HEK293 (cell line): ENCODE measurements around the gene LMO1.

Source experiments
- CTCF ChIA-PET: fragments of 350-600 bp; formaldehyde crosslinking; extraction: SDS; loops from one replicate; lab custom pipeline; 2021; ENCODE audit warnings: antibody characterized with exemption; lab: Yijun Ruan, JAX
- POLR2A ChIA-PET: fragments of 300-600 bp; formaldehyde crosslinking; extraction: SDS; loops from one replicate; lab custom pipeline; 2020; ENCODE audit warnings: antibody characterized with exemption, inconsistent platforms; lab: Yijun Ruan, JAX
- H3K27ac ChIP-seq: fragments of 200-500 bp; sonication (Bioruptor generic); 2 replicates; pipeline ENCODE4 v1.5.1; 2014; ENCODE audit warnings: low read depth, low read length, control low read depth, inconsistent platforms; ENCODE audit errors: extremely low read depth
- H3K36me3 ChIP-seq, 2 experiments: fragments of 200-500 bp in 1 of 2; sonication (Bioruptor generic) in 1 of 2; 1 replicate in 1 of 2; 2 replicates in 1 of 2; pipeline ENCODE4 v1.5.1; 2014 to 2017; ENCODE audit warnings: inconsistent platforms in 2 of 2, low read length in 2 of 2; ENCODE audit not compliant: control insufficient read depth in 2 of 2, insufficient read depth in 1 of 2
- H3K4me1 ChIP-seq: fragments of 200-500 bp; sonication (Bioruptor generic); 2 replicates; pipeline ENCODE4 v1.5.1; 2014; ENCODE audit warnings: mild to moderate bottlenecking, low read length, inconsistent platforms; ENCODE audit not compliant: control insufficient read depth, insufficient read depth
- H3K4me3 ChIP-seq: 2 replicates; pipeline ENCODE4 v1.5.1; 2011; ENCODE audit warnings: low read depth, mild to moderate bottlenecking, control low read depth, low read length, moderate library complexity
- H3K9me3 ChIP-seq: fragments of 200-500 bp; sonication (Bioruptor generic); 2 replicates; pipeline ENCODE4 v1.5.1; 2014; ENCODE audit warnings: low read depth, low read length, inconsistent platforms; ENCODE audit not compliant: control insufficient read depth, insufficient read depth
- BCL11A ChIP-seq: fragments of 450-650 bp; formaldehyde crosslinking; IDR thresholded peaks from 2 replicates; pipeline ENCODE4 v1.5.1; 2016; ENCODE audit warnings: low read depth, missing biosample characterization, missing genetic modification characterization
- BCL11B ChIP-seq: fragments of 450-650 bp; formaldehyde crosslinking; IDR thresholded peaks from 2 replicates; pipeline ENCODE4 v1.5.1; 2016; ENCODE audit warnings: low read depth, missing biosample characterization, missing genetic modification characterization
- EGR2 ChIP-seq: fragments of 450-650 bp; formaldehyde crosslinking; IDR thresholded peaks from 2 replicates; pipeline ENCODE4 v1.5.1; 2016; ENCODE audit warnings: low read depth, missing biosample characterization, missing genetic modification characterization
- GLIS1 ChIP-seq: fragments of 450-650 bp; formaldehyde crosslinking; IDR thresholded peaks from 2 replicates; pipeline ENCODE4 v1.5.1; 2016; ENCODE audit warnings: missing biosample characterization, missing genetic modification characterization
- HOXC10 ChIP-seq: sonication (generic); formaldehyde crosslinking; IDR thresholded peaks from 2 replicates; pipeline ENCODE4 v1.8.1; 2023; ENCODE audit warnings: mild to moderate bottlenecking, missing genetic modification reagents
- MZF1 ChIP-seq: fragments of 450-650 bp; formaldehyde crosslinking; IDR thresholded peaks from 2 replicates; pipeline ENCODE4 v1.5.1; 2017; ENCODE audit warnings: missing biosample characterization, missing genetic modification characterization, borderline replicate concordance
- RBAK ChIP-seq: fragments of 450-650 bp; formaldehyde crosslinking; IDR thresholded peaks from 2 replicates; pipeline ENCODE4 v1.5.1; 2016; ENCODE audit warnings: missing biosample characterization, missing genetic modification characterization
- SETDB1 ChIP-seq: IDR thresholded peaks from one replicate; pipeline ENCODE4 v1.6.1; 2017; ENCODE audit warnings: mild to moderate bottlenecking, low read length, moderate library complexity, mixed read lengths; ENCODE audit not compliant: insufficient read length
- ZBTB21 ChIP-seq: fragments of 450-650 bp; formaldehyde crosslinking; IDR thresholded peaks from 2 replicates; pipeline ENCODE4 v1.5.1; 2017; ENCODE audit warnings: missing biosample characterization, missing genetic modification characterization
- ZEB2 ChIP-seq: fragments of 450-650 bp; formaldehyde crosslinking; IDR thresholded peaks from 2 replicates; pipeline ENCODE4 v1.5.1; 2016; ENCODE audit warnings: missing biosample characterization, missing genetic modification characterization
- ZFP3 ChIP-seq: fragments of 450-650 bp; formaldehyde crosslinking; IDR thresholded peaks from 2 replicates; pipeline ENCODE4 v1.5.1; 2016; ENCODE audit warnings: low read depth, missing biosample characterization, missing genetic modification characterization
- ZNF239 ChIP-seq: fragments of 450-650 bp; formaldehyde crosslinking; IDR thresholded peaks from 2 replicates; pipeline ENCODE4 v1.5.1; 2016; ENCODE audit warnings: missing biosample characterization, missing genetic modification characterization
- ZNF248 ChIP-seq: fragments of 450-650 bp; formaldehyde crosslinking; IDR thresholded peaks from 2 replicates; pipeline ENCODE4 v1.5.1; 2017; ENCODE audit warnings: missing biosample characterization, missing genetic modification characterization
- ZNF48 ChIP-seq: fragments of 450-650 bp; formaldehyde crosslinking; IDR thresholded peaks from 2 replicates; pipeline ENCODE4 v1.5.1; 2016; ENCODE audit warnings: missing biosample characterization, missing genetic modification characterization
- ZNF558 ChIP-seq: fragments of 450-650 bp; formaldehyde crosslinking; IDR thresholded peaks from 2 replicates; pipeline ENCODE4 v1.5.1; 2016; ENCODE audit warnings: missing biosample characterization, missing genetic modification characterization
- ZNF600 ChIP-seq: fragments of 450-650 bp; formaldehyde crosslinking; IDR thresholded peaks from 2 replicates; pipeline ENCODE4 v1.5.1; 2016; ENCODE audit warnings: missing biosample characterization, missing genetic modification characterization
- ZNF610 ChIP-seq: fragments of 450-650 bp; formaldehyde crosslinking; IDR thresholded peaks from 2 replicates; pipeline ENCODE4 v1.5.1; 2016; ENCODE audit warnings: missing biosample characterization, missing genetic modification characterization, borderline replicate concordance
- ZNF76 ChIP-seq: fragments of 450-650 bp; formaldehyde crosslinking; IDR thresholded peaks from 2 replicates; pipeline ENCODE4; 2016; ENCODE audit warnings: low read depth, missing biosample characterization, missing genetic modification characterization, borderline replicate concordance
- ZSCAN16 ChIP-seq: fragments of 450-650 bp; formaldehyde crosslinking; IDR thresholded peaks from 2 replicates; pipeline ENCODE4 v1.5.1; 2016; ENCODE audit warnings: missing biosample characterization, missing genetic modification characterization
- TF ChIP-seq, protein P1 (sequence below): fragments of 450-650 bp; formaldehyde crosslinking; IDR thresholded peaks from 2 replicates; pipeline ENCODE4 v1.5.1; 2016; ENCODE audit warnings: missing biosample characterization, missing genetic modification characterization
- TF ChIP-seq, protein P2 (sequence below): fragments of 450-650 bp; formaldehyde crosslinking; IDR thresholded peaks from 2 replicates; pipeline ENCODE4 v1.5.1; 2016; ENCODE audit warnings: missing biosample characterization, missing genetic modification characterization
- TF ChIP-seq, protein P3 (sequence below): fragments of 450-650 bp; formaldehyde crosslinking; IDR thresholded peaks from 2 replicates; pipeline ENCODE4 v1.5.1; 2016; ENCODE audit warnings: missing biosample characterization, missing genetic modification characterization
- TF ChIP-seq, protein P4 (sequence below): fragments of 450-650 bp; formaldehyde crosslinking; IDR thresholded peaks from 2 replicates; pipeline ENCODE4 v1.5.1; 2016; ENCODE audit warnings: missing biosample characterization, missing genetic modification characterization

The LMO1 gene

DNA sequence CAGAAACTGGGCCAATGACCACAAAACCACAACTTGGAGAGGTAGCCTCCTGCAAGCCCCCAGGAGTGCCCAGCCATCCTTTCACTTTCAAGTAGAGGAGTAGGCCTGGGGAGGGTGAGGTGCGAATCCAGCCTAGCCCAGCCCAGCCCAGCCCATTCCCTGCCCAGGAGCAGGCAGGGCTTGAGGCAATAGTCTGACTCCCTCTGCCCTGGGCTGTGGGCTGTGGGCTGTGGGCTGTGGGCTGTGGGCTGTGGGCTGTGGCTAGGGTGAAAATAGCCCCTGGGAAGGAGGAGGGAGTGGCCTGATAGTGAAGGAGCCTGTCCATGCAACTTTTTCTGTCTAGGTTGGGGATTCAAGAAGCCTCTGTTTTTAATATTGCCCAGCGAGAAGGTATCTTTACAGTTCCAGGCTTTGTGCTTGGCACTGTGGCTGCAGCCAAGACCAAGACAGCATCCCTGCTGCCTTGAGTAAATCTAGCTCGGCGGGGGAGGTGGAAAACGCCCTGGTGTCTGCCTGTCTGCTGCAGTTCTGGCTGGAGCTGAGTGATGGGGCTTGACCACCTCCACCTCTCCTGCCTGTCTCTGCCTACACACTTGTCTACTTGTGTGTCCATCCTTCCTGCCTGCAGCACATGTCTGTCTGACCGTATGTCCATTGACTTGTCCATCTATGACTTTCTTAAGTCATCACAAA, 40.7 kb downstream of the LMO1 start (continued):
- no peak for TF ChIP-seq ZBTB21 (tag by site-specific recombination)
- no peak for TF ChIP-seq ZNF248

DNA sequence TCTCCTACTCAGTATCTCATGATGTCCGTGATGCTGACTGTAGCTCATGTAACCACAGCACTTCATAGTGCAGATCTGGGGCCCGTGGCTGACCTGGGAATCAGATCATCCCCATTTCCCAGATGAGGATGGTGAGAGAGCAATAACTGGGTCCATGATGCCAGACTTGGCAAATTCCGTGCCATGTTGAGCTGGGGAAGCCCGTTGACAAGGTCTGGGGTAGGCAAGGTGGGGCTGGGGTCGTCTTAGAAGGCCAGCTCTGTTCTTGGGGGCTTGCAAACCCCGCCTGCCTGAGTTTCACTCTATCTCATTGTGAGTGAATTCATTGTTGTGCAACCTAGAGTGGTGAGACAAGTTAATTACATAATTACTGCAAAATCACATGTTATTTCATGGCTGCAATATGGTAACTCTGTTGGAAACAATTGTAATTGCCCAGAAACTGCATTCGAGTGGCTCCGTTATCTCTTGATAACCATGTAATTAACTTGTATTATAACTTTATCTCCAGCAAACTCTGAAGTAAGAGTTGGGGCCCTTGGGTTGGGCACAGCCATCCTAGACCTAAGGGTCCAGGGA, 41.7 kb downstream of the LMO1 start:
- CTCF ChIA-PET = interaction anchor here (0.7 to 6.6 kb wide), 6 partner anchors 11 to 344 kb away, joined by 3 to 54 read pairs (median 5); partner anchors contain the start of gene LMO1
- TF ChIP-seq ZNF558 (no peak), BCL11B (tag by site-specific recombination) (no peak), ZFP3 (tag by site-specific recombination) (no peak), ZNF610 (tag by site-specific recombination) (no peak), ZSCAN16 (no peak), EGR2 (no peak), ZNF48 (tag by site-specific recombination) (no peak), ZEB2 (tag by site-specific recombination) (no peak), RBAK (tag by site-specific recombination) (no peak), MZF1 (tag by site-specific recombination) (no peak), SETDB1 (no peak)
- TF ChIP-seq, protein P1, sequence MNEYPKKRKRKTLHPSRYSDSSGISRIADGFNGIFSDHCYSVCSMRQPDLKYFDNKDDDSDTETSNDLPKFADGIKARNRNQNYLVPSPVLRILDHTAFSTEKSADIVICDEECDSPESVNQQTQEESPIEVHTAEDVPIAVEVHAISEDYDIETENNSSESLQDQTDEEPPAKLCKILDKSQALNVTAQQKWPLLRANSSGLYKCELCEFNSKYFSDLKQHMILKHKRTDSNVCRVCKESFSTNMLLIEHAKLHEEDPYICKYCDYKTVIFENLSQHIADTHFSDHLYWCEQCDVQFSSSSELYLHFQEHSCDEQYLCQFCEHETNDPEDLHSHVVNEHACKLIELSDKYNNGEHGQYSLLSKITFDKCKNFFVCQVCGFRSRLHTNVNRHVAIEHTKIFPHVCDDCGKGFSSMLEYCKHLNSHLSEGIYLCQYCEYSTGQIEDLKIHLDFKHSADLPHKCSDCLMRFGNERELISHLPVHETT (tag by site-specific recombination) = no peak
- TF ChIP-seq, protein P2, sequence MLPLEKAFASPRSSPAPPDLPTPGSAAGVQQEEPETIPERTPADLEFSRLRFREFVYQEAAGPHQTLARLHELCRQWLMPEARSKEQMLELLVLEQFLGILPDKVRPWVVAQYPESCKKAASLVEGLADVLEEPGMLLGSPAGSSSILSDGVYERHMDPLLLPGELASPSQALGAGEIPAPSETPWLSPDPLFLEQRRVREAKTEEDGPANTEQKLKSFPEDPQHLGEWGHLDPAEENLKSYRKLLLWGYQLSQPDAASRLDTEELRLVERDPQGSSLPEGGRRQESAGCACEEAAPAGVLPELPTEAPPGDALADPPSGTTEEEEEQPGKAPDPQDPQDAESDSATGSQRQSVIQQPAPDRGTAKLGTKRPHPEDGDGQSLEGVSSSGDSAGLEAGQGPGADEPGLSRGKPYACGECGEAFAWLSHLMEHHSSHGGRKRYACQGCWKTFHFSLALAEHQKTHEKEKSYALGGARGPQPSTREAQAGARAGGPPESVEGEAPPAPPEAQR (tag by site-specific recombination) = no peak
- TF ChIP-seq, protein P3, sequence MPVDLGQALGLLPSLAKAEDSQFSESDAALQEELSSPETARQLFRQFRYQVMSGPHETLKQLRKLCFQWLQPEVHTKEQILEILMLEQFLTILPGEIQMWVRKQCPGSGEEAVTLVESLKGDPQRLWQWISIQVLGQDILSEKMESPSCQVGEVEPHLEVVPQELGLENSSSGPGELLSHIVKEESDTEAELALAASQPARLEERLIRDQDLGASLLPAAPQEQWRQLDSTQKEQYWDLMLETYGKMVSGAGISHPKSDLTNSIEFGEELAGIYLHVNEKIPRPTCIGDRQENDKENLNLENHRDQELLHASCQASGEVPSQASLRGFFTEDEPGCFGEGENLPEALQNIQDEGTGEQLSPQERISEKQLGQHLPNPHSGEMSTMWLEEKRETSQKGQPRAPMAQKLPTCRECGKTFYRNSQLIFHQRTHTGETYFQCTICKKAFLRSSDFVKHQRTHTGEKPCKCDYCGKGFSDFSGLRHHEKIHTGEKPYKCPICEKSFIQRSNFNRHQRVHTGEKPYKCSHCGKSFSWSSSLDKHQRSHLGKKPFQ (tag by site-specific recombination) = no peak
- no peaks in the 10 kb centered on the region for H3K9me3 ChIP-seq
- POLR2A ChIA-PET = no interaction called here
- H3K4me1 ChIP-seq = no peaks in the 10 kb centered on the region
- H3K36me3 ChIP-seq = no peaks in the 10 kb centered on the region
- no peak overlapping the region for H3K27ac ChIP-seq
- H3K4me3 ChIP-seq = no peak overlapping the region

DNA sequence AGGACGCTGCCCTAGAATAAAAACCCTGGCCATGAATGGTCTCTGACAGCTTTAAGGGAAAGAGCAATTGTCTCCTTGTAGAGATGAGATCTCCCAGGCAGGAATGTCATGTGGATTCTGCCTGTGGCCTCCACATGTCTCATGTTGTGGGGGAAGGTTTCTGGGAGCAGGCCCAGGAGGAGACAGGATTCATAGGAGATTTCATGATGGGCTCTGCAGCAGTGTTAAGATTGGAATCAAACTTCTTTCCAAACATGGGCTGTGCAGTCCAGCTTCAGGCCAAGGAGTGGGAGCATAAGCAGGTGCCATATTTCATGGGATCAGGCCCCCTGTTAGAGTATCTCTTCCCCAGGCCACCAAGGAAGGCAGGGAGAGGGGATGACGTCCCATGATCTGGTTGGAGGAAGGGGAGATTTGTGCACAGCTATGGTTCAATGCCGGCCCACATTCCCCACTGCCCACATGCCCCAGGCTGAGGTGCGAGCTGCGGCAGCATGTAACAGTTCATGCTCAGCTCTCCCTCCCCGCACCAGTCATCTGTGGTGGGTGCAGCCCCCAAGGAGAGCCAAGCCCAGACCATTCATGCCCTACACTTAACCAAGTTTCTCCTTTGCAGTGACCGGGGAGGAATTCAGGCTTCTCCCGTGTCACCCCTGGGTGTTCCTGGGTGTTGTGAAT, 42.5 kb downstream of the LMO1 start:
- POLR2A ChIA-PET = no interaction called here
- TF ChIP-seq ZNF239 (tag by site-specific recombination) (no peak), GLIS1 (no peak), SETDB1 (no peak), ZNF76 (tag by site-specific recombination) (no peak), HOXC10 (no peak), BCL11A (tag by site-specific recombination) (no peak), ZNF600 (tag by site-specific recombination) (no peak)
- TF ChIP-seq, protein P4, sequence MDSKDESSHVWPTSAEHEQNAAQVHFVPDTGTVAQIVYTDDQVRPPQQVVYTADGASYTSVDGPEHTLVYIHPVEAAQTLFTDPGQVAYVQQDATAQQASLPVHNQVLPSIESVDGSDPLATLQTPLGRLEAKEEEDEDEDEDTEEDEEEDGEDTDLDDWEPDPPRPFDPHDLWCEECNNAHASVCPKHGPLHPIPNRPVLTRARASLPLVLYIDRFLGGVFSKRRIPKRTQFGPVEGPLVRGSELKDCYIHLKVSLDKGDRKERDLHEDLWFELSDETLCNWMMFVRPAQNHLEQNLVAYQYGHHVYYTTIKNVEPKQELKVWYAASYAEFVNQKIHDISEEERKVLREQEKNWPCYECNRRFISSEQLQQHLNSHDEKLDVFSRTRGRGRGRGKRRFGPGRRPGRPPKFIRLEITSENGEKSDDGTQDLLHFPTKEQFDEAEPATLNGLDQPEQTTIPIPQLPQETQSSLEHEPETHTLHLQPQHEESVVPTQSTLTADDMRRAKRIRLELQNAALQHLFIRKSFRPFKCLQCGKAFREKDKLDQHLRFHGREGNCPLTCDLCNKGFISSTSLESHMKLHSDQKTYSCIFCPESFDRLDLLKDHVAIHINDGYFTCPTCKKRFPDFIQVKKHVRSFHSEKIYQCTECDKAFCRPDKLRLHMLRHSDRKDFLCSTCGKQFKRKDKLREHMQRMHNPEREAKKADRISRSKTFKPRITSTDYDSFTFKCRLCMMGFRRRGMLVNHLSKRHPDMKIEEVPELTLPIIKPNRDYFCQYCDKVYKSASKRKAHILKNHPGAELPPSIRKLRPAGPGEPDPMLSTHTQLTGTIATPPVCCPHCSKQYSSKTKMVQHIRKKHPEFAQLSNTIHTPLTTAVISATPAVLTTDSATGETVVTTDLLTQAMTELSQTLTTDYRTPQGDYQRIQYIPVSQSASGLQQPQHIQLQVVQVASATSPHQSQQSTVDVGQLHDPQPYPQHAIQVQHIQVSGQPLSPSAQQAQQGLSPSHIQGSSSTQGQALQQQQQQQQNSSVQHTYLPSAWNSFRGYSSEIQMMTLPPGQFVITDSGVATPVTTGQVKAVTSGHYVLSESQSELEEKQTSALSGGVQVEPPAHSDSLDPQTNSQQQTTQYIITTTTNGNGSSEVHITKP = no peak

More for the DNA sequence above, 42.5 kb downstream of the LMO1 start:
- Histone ChIP-seq H3K4me1 (no peaks in the 10 kb centered on the region), H3K4me3 (no peak overlapping the region), H3K36me3 (no peaks in the 10 kb centered on the region), H3K9me3 (no peaks in the 10 kb centered on the region), H3K27ac (no peak overlapping the region)
- CTCF ChIA-PET = interaction anchor here (0.6 to 6.6 kb wide), 14 partner anchors 7 to 761 kb away, joined by 3 to 54 read pairs (median 4); partner anchors contain the start of gene LMO1
